BE2C (cell line): ENCODE data around the gene ARHGAP27.

Experiments used
- DNase-seq: peaks from one replicate; pipeline ENCODE4 v3.0.0-alpha.2; 2020
- H3K27me3 ChIP-seq: fragments of 250-450 bp; sonication (Bioruptor Pico); 2 replicates; pipeline ENCODE4 v1.5.1; 2020; ENCODE audit warnings: mild to moderate bottlenecking
- H3K36me3 ChIP-seq: fragments of 250-450 bp; sonication (Bioruptor Pico); 2 replicates; pipeline ENCODE4 v1.5.1; 2020; ENCODE audit warnings: mild to moderate bottlenecking
- H3K4me1 ChIP-seq: fragments of 250-450 bp; sonication (Bioruptor Pico); 2 replicates; pipeline ENCODE4 v1.5.1; 2020
- H3K4me3 ChIP-seq: 2 replicates; pipeline ENCODE4 v1.5.1; 2011; ENCODE audit warnings: low read depth, low read length
- H3K9me3 ChIP-seq: fragments of 250-450 bp; sonication (Bioruptor Pico); 2 replicates; pipeline ENCODE4 v1.5.1; 2020
- TF ChIP-seq, protein P1 (sequence below): IDR thresholded peaks from 2 replicates; pipeline ENCODE4 v1.5.1; 2012; ENCODE audit warnings: mild to moderate bottlenecking, low read depth, low read length

The ARHGAP27 gene

DNA sequence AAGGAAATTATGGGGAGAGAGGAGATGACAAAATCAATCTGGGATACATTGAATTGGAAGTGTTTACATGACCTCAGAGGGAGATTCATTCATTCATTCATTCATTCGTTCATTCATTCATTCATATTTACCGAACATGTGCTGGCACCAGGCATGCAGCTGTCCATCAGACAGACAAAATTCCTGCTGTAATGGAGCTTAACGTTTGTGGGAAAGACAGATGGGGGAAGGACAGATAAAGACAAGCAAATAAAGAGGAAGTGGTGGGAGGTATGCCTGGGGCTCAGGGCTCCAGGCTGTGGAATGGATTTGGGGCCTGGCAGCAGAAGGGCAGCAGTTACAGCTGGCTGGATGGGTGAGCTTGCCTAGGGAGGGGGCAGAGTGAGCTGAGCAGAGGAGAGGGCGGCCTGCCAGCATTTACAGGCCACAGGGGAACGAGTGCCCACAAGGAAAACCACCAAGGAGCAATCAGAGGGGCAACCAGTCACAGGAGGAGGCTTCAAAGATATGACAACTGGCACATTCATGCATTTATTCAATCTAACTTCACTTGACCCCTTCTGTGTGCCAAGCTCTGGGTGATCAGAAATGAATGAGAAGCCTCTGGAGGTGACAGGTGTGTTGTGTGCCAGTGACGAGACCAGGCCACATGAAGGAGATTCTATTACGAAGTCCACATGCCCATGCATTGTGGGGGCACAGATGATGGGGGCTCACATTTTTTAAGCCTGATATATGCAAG lies 48.5 kb downstream of the ARHGAP27 start:
- H3K4me1 ChIP-seq, result peaks cover 3% of the 10 kb centered on the region
- TF ChIP-seq, protein P1, sequence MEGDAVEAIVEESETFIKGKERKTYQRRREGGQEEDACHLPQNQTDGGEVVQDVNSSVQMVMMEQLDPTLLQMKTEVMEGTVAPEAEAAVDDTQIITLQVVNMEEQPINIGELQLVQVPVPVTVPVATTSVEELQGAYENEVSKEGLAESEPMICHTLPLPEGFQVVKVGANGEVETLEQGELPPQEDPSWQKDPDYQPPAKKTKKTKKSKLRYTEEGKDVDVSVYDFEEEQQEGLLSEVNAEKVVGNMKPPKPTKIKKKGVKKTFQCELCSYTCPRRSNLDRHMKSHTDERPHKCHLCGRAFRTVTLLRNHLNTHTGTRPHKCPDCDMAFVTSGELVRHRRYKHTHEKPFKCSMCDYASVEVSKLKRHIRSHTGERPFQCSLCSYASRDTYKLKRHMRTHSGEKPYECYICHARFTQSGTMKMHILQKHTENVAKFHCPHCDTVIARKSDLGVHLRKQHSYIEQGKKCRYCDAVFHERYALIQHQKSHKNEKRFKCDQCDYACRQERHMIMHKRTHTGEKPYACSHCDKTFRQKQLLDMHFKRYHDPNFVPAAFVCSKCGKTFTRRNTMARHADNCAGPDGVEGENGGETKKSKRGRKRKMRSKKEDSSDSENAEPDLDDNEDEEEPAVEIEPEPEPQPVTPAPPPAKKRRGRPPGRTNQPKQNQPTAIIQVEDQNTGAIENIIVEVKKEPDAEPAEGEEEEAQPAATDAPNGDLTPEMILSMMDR, result no peak
- DNase-seq, result no peak
- no peaks in the 10 kb centered on the region for H3K27me3 ChIP-seq
- H3K36me3 ChIP-seq, result no peaks in the 10 kb centered on the region
- H3K9me3 ChIP-seq, result no peaks in the 10 kb centered on the region
- H3K4me3 ChIP-seq, result no peak overlapping the region

GRCh38 chr17:45383003-45383402 lies 49.7 kb downstream of the ARHGAP27 start:
- Histone ChIP-seq H3K27me3 (no peaks in the 10 kb centered on the region), H3K4me1 (peaks cover 3% of the 10 kb centered on the region), H3K36me3 (no peaks in the 10 kb centered on the region), H3K4me3 (no peak overlapping the region), H3K9me3 (no peaks in the 10 kb centered on the region)
- no peak for DNase-seq
- TF ChIP-seq, protein P1, result no peak

GRCh38 chr17:45382226-45382625 lies 50.4 kb downstream of the ARHGAP27 start:
- H3K4me1 ChIP-seq, result peaks cover 3% of the 10 kb centered on the region
- no peaks in the 10 kb centered on the region for H3K36me3 ChIP-seq
- H3K27me3 ChIP-seq, result no peaks in the 10 kb centered on the region
- no peaks in the 10 kb centered on the region for H3K9me3 ChIP-seq
- TF ChIP-seq, protein P1, result no peak
- H3K4me3 ChIP-seq, result no peak overlapping the region
- no peak for DNase-seq

DNA sequence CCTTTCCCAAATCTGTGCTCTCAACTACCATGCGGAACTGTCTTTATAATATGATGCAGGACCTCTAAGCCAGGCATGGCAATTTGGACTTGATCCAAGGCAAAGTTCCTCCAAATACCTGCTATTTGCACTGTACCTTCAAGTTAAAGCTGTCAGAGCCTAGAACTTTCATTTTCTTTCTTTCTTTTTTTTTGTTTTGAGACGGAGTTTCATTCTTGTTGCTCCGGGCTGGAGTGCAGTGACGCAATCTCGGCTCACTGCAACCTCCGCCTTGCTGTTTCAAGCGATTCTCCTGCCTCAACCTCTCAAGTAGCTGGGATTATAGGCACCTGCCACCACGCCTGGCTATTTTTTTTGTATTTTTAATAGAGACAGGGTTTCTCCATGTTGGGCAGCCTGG lies 51.7 kb downstream of the ARHGAP27 start:
- Histone ChIP-seq H3K27me3 (no peaks in the 10 kb centered on the region), H3K4me1 (peaks cover 3% of the 10 kb centered on the region), H3K4me3 (no peak overlapping the region), H3K36me3 (no peaks in the 10 kb centered on the region), H3K9me3 (no peaks in the 10 kb centered on the region)
- no peak for DNase-seq
- TF ChIP-seq, protein P1, result no peak

- Histone ChIP-seq H3K4me1 (peaks cover 3% of the 10 kb centered on the region), H3K4me3 (no peak overlapping the region), H3K9me3 (no peaks in the 10 kb centered on the region), H3K27me3 (no peaks in the 10 kb centered on the region), H3K36me3 (no peaks in the 10 kb centered on the region)
- DNase-seq, result no peak
- TF ChIP-seq, protein P1, result no peak
Measured at GRCh38 chr17:45380046-45380765, 52.5 kb downstream of the ARHGAP27 start.

DNA sequence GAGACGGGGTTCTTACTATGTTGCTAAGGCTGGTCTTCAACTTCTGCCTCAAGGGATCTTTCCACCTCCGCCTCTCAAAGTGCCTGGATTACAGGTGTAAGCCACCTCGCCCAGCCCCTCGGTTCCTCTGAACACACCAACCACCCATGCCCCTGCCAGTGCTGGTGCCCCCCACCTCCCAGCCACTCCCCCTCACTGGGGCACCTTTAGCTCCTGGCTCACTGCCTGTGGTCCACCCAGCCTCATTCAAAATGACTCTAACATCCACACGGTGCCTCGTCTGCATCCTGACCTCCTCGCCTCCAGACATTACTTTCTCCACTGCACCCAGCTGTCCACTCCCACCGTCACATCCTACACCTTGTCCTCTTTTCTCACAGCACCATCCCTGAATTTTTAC lies 55.3 kb downstream of the ARHGAP27 start:
- no peaks in the 10 kb centered on the region for H3K9me3 ChIP-seq
- no peaks in the 10 kb centered on the region for H3K27me3 ChIP-seq
- no peak for DNase-seq
- no peaks in the 10 kb centered on the region for H3K4me1 ChIP-seq
- H3K36me3 ChIP-seq, result no peaks in the 10 kb centered on the region
- TF ChIP-seq, protein P1, result no peak
- H3K4me3 ChIP-seq, result no peak overlapping the region
